GM18511 (cell line): ENCODE results near the gene FGD5.

Experiments
- ATAC-seq: cut with Tn5 transposase; IDR thresholded peaks from one replicate; pipeline ENCODE4 v1.9.1; 2021; ENCODE audit warnings: mild to moderate bottlenecking, moderate library complexity; ENCODE audit not compliant: unreplicated experiment

Gene FGD5

DNA sequence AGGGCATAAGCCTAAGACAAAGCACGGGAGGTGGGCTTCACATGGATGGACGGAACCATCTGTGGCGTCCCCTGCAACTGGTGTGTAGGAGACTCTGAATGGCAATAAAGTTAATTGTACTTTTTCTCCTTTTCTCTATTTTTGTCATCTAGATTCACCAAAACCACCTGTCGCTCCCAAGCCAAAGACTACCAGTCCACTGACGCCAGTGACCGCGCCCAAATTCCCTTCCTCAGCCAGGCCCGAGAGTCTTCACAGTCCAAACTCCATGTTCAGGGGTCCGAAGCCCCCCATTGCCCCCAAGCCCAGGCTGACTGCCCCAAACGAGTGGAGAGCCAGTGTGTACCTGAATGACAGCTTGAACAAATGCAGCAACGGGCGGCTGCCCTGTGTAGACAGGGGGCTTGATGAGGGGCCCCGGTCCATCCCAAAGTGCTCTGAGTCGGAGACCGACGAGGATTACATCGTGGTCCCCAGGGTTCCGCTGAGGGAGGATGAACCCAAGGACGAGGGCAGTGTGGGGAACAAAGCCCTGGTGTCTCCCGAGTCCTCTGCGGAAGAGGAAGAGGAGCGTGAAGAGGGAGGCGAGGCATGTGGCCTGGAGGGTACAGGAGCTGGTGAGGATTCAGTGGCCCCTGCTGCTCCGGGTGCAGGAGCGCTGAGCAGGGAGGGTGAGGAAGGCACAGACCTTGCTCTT is at the start of gene FGD5:
FGD5 (plus strand) TSS at position 159 of the 697 bp plus-strand sequence; CDS start at position 269, 110 bp downstream.
- ATAC-seq: no peak

GRCh38 chr3:14769544-14770325 is 49.0 kb upstream of the FGD5 start:
- no peak for ATAC-seq

DNA sequence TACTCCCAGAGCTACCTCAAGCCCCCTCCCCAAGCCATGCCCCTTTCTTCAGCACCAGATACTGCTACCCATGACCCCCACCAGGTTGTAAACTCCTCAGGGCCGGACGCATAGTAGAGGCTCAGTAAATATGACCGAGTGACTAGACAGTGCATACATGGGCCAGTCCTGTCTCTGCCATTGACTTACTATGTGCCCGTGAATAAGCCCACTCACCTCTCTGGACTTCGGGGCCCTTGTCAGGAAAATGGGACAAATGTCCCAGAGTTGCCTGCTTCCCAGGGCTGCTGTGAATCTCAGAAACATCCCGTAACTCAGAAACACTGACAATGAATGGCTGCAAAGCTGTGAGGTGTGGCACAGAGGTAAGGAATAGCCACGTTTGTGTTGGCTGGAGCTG is 48.2 kb upstream of the FGD5 start:
- no peak for ATAC-seq

DNA sequence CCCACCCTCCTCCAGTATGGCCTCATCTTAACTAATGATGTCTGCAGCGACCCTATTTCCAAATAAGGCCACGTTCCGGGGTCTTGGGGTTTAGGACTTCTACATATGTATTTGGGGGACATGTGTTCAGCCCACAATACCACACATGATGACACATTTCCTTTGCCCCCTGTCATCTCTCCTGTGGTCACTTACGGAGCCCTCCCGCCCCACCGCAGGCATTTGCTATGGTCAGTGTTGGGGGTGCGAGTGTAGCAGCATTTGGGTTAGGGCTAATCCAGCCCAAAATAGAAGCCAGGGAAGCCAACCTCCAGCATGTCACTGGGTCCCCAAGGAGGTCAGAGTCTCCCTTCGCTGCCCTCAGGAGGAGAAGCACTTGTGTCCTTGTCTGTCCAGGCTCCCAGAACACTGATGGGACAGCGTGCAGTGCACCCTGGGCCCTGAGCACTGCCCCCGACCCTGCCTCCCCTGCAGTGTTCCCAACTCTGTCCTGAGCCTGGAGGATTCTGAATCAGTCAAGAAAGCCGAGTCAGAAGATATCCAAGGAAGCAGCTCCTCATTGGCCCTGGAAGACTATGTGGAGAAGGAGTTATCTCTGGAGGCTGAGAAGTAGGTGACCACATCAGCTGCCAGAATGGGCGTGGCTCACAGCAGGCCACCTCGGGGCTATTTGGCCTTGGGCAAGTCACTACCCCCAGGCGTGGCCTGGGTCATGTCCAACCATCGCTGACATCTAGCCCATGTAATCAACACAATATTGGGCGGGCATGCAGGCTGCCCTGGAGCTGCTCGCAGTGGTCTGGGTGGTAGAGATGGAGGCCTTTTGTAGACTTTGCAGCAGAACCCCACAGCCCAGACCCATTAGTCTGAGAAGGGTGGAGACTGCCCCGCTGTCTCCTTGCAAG is 46.9 kb upstream of the FGD5 start:
- no peak for ATAC-seq

DNA sequence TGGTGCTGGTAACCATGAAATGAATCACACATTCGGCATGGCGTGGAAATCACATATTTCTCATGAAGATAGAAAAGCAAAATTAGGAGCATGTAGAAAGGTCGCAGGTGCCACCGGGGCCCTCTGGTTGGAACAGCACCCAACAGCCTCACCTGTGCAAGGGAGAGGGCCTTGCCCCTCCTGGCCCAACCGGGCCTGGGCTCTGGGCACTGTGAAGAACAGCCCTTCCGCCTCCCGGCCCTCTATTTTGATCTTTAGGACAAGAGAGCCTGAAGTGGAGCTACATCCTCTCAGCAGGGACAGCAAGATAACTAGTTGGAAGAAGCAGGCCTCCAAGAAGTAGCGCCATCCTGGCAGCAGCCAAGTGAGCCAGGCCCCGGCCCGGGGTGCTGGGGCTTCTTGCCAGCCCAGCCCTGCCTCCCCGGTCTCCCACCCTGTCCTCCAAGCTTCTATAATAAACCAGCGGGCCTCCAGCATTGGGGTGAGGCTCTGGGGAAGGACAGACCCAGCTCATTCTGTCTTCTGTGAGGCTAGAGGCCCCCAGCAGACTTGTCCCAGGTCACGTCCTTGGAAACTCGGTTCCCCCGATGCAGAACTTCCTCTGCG is 46.1 kb upstream of the FGD5 start:
- ATAC-seq: no peak

DNA sequence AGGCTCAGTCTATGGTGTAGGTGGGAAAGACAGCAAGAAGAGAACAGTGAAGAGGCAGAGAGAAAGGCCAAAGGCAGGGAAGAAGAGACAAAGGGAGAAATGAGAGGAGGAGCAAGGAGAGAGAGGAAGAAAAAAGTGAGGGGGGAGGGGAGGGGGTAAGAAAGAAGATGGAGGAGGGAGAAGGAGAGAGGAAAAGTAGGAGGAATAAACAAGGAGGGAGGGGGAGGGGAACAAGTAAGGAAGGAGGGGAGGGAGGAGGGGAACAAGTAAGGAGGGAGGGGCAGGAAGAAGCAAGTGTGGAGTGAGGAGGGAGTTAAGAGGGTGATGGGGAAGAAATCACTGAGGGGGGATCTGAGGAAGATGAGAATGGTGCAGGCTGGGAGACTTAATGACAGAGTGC is 45.5 kb upstream of the FGD5 start:
- ATAC-seq: no peak

- no peak for ATAC-seq
Observed at GRCh38 chr3:14773691-14774128, 45.1 kb upstream of the FGD5 start.

DNA sequence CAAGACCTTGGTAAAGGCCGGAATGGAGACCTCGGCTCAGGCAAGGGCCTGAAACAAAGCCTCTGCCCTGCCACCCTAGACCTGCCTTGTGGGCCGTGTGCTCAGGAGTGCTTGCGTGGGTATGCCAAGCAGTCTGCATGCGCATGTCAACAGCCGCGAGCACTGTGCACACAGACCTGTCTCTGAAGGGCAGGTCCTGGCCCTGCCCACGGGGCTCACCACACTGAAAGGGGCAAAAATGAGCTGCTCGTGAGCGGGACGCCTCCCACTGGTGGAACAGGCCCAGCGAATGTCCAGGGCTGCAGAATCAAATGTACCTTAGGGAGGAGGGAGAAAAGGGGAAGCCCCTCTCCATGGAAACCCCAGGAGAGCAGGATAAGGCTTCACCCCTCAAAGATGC is 44.3 kb upstream of the FGD5 start:
- ATAC-seq: no peak

GRCh38 chr3:14775011-14775410 is 43.8 kb upstream of the FGD5 start:
- ATAC-seq: no peak

DNA sequence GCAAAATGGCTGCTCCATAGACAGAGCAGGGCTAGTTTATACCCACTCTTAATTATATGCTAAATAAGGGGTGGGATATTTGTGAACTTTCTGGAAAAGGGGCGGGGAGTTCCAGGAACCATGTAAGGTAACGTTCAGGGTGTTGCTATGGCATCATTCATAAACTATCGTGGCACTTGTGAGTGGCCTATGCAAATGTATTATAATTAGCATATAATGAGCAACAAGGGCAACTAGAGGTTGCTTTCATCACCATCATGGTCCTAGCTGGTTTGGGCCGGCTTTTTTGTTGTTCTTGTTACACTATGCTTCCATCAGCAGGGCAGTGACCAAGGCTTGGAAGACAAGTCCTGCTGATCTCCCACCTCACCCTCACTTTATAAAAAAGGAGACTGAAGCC is 43.2 kb upstream of the FGD5 start:
- no peak for ATAC-seq

DNA sequence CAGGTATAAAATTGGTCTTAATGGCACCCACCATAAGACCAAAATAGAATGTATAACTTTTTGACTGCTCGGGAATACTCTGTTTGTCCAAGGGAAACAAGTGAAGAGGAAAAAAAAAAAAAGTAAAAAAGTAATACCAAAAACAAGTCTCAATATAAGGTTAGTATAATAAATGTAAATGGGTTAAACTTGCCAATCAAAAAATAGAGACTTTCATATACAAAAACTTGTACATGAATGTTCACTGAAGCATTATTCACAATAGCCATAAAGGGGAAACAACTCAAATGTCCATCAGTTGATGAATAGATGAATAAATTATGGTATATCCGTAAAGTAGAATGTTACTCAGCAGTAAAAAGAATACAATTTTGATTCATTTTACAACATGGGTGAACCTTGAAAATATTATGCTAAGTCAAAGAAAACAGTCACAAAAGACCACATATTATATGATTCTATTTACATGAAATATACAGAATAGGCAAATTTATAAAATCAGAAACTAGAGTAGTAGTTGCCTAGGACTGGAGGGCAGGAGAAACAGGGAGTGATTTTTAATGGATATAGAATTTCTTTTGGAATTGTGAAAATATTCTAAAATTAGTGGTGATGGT is 39.6 kb upstream of the FGD5 start:
- ATAC-seq: no peak

- peak; percentile 70 for ATAC-seq
Observed at GRCh38 chr3:14780927-14781507, 37.7 kb upstream of the FGD5 start.

DNA sequence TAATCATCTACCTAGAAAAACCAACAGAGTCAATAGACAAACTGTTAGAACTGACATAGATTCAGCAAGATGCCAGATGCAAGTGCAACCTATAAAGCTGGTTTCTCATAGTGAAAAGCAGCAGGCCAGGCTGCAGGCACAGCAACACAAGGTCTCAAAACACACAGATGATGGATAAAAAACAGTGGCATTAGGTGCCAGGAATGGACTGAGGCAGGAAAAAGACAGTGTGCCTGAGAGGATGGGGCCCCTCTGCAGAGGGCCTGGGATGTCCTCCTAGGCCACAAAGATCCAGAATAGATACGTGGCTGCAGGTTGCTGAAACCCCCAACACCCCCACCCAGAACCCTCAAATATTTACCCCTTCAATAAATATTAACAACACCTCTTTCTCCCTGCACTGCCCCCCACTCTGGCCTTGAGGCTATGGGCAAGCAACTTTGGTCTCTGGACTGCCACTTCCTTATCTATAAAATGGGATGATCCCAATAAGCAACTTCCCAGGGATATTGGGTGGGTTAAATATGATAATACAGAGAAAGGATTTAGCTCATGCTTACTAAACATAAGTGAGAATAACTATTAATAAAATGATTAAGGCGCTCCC is 35.2 kb upstream of the FGD5 start:
- no peak for ATAC-seq

- no peak for ATAC-seq
Observed at GRCh38 chr3:14784087-14784681, 34.6 kb upstream of the FGD5 start.

- ATAC-seq: no peak
Observed at GRCh38 chr3:14785207-14786155, 33.3 kb upstream of the FGD5 start.

- no peak for ATAC-seq
Observed at GRCh38 chr3:14786369-14786768, 32.4 kb upstream of the FGD5 start.

GRCh38 chr3:14787630-14788029 is 31.1 kb upstream of the FGD5 start:
- no peak for ATAC-seq

DNA sequence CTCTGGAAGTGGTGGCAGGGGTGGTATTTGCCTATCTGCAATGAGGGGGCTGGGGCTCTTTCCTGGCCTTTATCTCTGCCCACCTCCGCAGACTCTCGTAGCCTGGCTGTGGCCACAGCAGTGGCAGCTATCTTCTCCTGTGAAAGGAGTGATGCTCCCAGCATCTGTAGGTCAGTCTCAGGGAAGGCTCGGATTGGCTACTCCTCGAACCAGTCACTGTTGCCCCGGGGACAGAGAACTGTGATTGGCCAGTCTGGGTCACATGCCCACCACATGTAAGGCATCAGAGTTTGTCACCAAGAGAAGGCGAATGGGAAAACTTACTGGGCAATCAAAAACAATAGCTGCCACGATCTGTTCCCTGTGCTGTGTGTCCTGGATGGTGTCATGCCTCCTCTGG is 30.1 kb upstream of the FGD5 start:
- no peak for ATAC-seq
